Common myeloid progenitor, CD34-positive (primary cell): ENCODE data around the gene LGR4.
"Not testable (repeated sequence)": the region's sequence is repeated elsewhere in the genome, so short reads cannot be mapped to it uniquely, and the experiment has no call there.

Source experiments
- CTCF ChIA-PET: fragments of 350-600 bp; sonication (Branson Sonifier 250); formaldehyde crosslinking; loops from one replicate; lab custom pipeline; 2021; ENCODE audit warnings: antibody characterized with exemption; lab: Charles Lee
- POLR2A ChIA-PET: fragments of 350-600 bp; sonication (Branson Sonifier 250); formaldehyde crosslinking; loops from one replicate; lab custom pipeline; 2021; ENCODE audit warnings: antibody characterized with exemption; lab: Charles Lee
- DNase-seq, 3 donors: peaks; one replicate each; pipeline versions ENCODE4 v3.0.0 to v3.0.0-alpha.2; 2013
- H3K27ac ChIP-seq, 2 experiments: 1 replicate in 1 of 2; 2 replicates in 1 of 2; pipeline ENCODE4 v1.7.0; 2013; ENCODE audit warnings: inconsistent platforms in 2 of 2, low read length in 2 of 2, mild to moderate bottlenecking in 2 of 2, low read depth in 1 of 2, moderate library complexity in 1 of 2; ENCODE audit not compliant: severe bottlenecking in 2 of 2, insufficient read depth in 1 of 2, poor library complexity in 1 of 2
- H3K27me3 ChIP-seq, 5 experiments: replicated peaks in 2 of 5; 1 replicate in 3 of 5; 2 replicates in 2 of 5; pipeline versions ENCODE4 v1.6.1 to v1.7.0; 2013; ENCODE audit warnings: low read length in 4 of 5, mild to moderate bottlenecking in 2 of 5, moderate library complexity in 2 of 5, inconsistent platforms in 1 of 5; ENCODE audit not compliant: insufficient read depth in 5 of 5, control insufficient read depth in 4 of 5
- H3K36me3 ChIP-seq, 4 experiments: 1 replicate in 2 of 4; 2 replicates in 2 of 4; pipeline versions ENCODE4 v1.6.1 to v1.7.0; 2013; ENCODE audit warnings: low read length in 3 of 4, control low read depth in 1 of 4, mild to moderate bottlenecking in 1 of 4; ENCODE audit not compliant: control insufficient read depth in 4 of 4, insufficient read depth in 4 of 4
- H3K4me1 ChIP-seq, 4 experiments: 1 replicate in 3 of 4; 2 replicates in 1 of 4; pipeline versions ENCODE4 v1.6.1 to v1.7.1; 2013; ENCODE audit warnings: low read length in 3 of 4, mild to moderate bottlenecking in 3 of 4, control low read depth in 1 of 4, inconsistent platforms in 1 of 4, moderate library complexity in 1 of 4; ENCODE audit not compliant: control insufficient read depth in 4 of 4, insufficient read depth in 4 of 4; ENCODE audit errors: control extremely low read depth in 1 of 4
- H3K4me3 ChIP-seq, 7 experiments: 1 replicate in 4 of 7; 2 replicates in 3 of 7; pipeline versions ENCODE4 v1.5.1 to v1.7.0; 2013; ENCODE audit warnings: mild to moderate bottlenecking in 7 of 7, low read length in 6 of 7, moderate library complexity in 6 of 7, inconsistent platforms in 2 of 7, low read depth in 2 of 7, control low read depth in 1 of 7; ENCODE audit not compliant: insufficient read depth in 4 of 7, control insufficient read depth in 1 of 7; ENCODE audit errors: extremely low read depth in 1 of 7
- H3K9me3 ChIP-seq, 5 experiments: 1 replicate in 4 of 5; 2 replicates in 1 of 5; pipeline versions ENCODE4 v1.6.1 to v1.7.1; 2013; ENCODE audit warnings: low read length in 4 of 5, mild to moderate bottlenecking in 2 of 5, inconsistent platforms in 1 of 5, low read depth in 1 of 5, moderate library complexity in 1 of 5; ENCODE audit not compliant: control insufficient read depth in 4 of 5, insufficient read depth in 2 of 5; ENCODE audit errors: control extremely low read depth in 1 of 5
- WGBS: methylation state at CpG from one replicate; pipeline ENCODE4 v1.1.5; 2013; ENCODE audit not compliant: insufficient coverage; 5-methylcytosine and 5-hydroxymethylcytosine counted together

Gene LGR4

DNA sequence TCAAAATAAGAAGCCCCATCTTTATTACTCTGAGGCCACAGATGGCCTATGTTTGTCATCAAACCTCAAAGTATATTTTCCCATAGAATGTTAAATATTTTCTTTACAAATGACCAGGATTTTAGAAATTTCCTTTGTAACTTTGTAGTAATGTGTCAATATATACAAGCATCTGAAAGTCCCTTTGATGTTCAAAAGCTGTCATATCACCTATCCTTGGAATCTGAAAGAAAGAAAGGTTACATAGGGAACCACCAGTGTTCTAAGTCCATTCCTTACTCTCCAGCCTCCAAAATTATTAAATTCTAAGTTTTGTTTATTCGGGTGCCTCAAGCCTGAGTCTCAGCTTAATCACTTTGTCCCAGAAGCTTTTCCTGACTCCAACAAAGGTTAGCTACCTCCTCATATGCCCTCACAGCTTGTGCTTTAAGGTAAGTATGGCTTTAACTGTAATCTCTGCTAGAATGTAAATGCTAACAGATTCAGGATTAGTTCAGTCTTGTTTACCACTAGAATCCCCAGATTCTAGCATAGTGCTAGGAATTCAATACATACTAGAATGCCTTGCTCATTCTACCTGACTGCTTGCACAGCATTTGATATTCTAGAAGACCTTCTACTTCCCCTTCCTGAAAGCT, 141.8 kb downstream of the LGR4 start:
- DNase-seq, result no peak
- no peaks in the 10 kb centered on the region for H3K4me1 ChIP-seq
- ChIA-PET POLR2A (no interaction called here), CTCF (no interaction called here)
- peaks cover 0 to 2% (median 0%) of the 10 kb centered on the region in 4 experiments for H3K36me3 ChIP-seq
- WGBS, result 100% methylated on average over 1 of the region's 1 CpG
- no peak overlapping the region for H3K27ac ChIP-seq
- H3K9me3 ChIP-seq, result no peaks in the 10 kb centered on the region
- no peaks in the 10 kb centered on the region for H3K27me3 ChIP-seq
- H3K4me3 ChIP-seq, result no peak overlapping the region

DNA sequence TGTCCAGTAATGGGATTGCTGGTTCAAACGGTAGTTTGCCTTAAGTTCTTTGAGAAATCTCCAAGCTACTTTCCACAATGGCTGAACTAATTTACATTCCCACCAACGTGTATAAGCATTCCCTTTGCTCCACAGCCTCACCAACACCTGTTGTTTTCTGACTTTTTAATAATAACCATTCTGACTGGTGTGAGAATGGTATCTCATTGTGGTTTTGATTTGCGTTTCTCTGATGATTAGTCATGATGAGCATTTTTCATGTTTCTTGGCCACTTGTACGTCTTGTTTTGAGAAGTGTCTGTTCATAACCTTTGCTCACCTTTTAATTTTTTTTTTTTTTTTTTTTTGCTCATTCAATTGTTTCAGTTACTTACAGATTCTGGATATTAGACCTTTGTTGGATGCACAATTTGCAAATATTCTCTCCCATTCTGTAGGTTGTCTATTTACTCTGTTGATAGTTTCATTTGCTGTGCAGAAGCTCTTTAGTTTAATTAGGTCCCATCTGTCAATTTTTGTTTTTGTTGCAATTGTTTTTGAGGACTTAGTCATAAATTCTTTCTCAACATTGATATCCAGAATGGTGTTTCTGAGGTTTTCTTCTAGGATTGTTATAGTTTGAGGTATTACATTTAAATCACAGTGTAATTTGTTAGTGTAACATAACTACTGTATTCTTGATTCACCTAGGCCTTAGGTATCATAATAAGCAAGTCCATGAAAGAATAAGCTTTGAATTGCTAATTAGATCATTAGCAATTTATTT, 142.5 kb downstream of the LGR4 start:
- peaks cover 0 to 2% (median 0%) of the 10 kb centered on the region in 4 experiments for H3K36me3 ChIP-seq
- no peaks in the 10 kb centered on the region for H3K27me3 ChIP-seq
- WGBS, result no CpG with 5 or more reads among the region's 4 CpGs
- DNase-seq, result no peak
- no peak overlapping the region for H3K27ac ChIP-seq
- no peaks in the 10 kb centered on the region for H3K4me1 ChIP-seq
- CTCF ChIA-PET, result no interaction called here
- H3K4me3 ChIP-seq, result no peak overlapping the region
- POLR2A ChIA-PET, result no interaction called here
- no peaks in the 10 kb centered on the region for H3K9me3 ChIP-seq

DNA sequence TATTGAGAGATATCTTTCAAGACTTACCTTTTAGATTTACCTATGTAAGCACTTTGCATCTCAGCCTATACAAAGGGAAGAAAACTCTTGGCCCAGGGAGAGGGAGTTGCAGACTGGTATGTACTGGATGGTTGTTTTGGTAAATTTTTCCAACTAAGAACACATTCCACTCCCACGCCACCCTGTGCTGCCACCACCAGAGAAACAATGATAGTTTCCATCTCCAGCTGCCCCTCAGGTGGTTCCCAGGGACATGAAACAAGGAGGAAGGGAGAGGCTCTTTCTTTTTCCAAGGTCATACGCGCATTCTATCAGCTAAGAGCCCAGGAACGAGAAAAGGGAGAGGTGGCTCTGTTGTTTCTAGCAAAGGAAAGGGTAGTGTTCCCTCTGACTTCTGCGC, 144.0 kb downstream of the LGR4 start:
- ChIA-PET CTCF (no interaction called here), POLR2A (no interaction called here)
- Histone ChIP-seq H3K4me3 (no peak overlapping the region), H3K27me3 (no peaks in the 10 kb centered on the region), H3K36me3 (peaks cover 0 to 2% (median 0%) of the 10 kb centered on the region in 4 experiments), H3K27ac (no peak overlapping the region), H3K4me1 (no peaks in the 10 kb centered on the region), H3K9me3 (no peaks in the 10 kb centered on the region)
- 80% methylated on average over 1 of the region's 5 CpGs for WGBS
- no peak for DNase-seq

DNA sequence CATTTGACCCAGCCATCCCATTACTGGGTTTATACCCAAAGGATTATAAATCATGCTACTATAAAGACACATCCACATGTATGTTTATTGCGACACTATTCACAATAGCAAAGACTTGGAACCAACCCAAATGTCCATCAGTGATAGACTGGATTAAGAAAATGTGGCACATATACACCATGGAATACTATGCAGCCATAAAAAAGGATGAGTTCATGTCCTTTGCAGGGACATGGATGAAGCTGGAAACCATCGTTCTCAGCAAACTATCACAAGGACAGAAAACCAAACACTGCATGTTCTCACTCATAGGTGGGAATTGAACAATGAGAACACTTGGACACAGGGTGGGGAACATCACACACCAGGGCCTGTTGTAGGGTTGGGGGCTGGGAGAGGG, 145.5 kb downstream of the LGR4 start:
- H3K4me1 ChIP-seq, H3K27me3 ChIP-seq, H3K9me3 ChIP-seq, DNase-seq, CTCF ChIA-PET, H3K36me3 ChIP-seq, H3K27ac ChIP-seq, POLR2A ChIA-PET, H3K4me3 ChIP-seq: not testable (repeated sequence)
- WGBS, result no CpG with 5 or more reads among the region's 2 CpGs

DNA sequence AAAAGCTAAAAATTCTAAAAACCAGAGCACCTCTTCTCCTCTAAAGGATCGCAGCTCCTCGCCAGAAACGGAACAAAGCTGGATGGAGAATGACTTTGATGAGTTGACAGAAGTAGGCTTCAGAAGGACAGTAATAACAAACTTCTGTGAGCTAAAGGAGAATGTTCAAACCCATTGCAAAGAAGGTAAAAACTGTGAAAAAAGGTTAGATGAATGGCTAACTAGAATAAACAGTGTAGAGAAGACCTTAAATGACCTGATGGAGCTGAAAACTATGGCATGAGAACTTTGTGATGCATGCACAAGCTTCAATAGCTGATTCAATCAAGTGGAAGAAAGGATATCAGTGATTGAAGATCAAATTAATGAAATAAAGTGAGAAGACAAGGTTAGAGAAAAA, 150.4 kb downstream of the LGR4 start:
- DNase-seq, CTCF ChIA-PET, H3K27ac ChIP-seq, H3K27me3 ChIP-seq, H3K4me3 ChIP-seq, H3K9me3 ChIP-seq, POLR2A ChIA-PET, H3K4me1 ChIP-seq, H3K36me3 ChIP-seq: not testable (repeated sequence)
- WGBS, result 100% methylated on average over 3 of the region's 3 CpGs

DNA sequence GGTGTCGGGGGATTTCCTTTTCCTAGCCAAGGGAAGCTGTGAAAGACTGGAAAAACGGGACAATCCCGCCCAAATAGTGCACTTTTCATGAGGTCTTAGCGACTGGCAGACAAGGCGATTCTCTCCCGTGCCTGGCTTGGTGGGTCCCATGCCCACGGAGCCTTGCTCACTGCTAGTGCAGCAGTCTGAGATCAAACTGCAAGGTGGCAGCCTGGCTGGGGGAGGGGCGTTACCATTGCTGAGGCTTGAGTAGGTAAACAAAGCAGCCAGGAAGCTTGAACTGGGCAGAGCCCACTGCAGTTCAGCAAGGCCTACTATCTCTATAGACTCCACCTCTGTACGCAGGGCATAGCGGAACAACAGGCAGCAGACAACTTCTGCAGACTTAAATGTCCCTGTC, 151.2 kb downstream of the LGR4 start:
- 92% methylated on average over 10 of the region's 10 CpGs for WGBS
- H3K27ac ChIP-seq, DNase-seq, CTCF ChIA-PET, H3K4me1 ChIP-seq, POLR2A ChIA-PET, H3K27me3 ChIP-seq, H3K4me3 ChIP-seq, H3K9me3 ChIP-seq, H3K36me3 ChIP-seq: not testable (repeated sequence)

DNA sequence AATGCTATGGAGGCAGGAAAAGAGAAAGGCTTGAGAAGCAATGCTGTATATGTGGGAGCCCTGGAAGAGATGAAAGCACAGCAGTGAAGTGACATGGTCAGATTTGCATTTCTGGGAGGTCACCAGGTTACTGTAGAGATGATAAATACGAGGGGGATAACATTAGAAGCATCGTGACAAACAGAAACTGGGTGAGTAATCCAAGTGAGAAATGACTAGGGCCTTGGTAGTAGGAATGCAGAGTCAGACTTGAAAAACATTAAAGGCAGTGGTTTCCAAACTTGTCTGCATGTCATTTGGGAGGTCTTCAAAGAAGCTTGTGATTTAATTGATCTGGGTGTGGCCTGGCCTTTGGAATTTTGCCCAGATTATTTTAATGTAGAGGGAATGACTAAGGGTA, 153.5 kb downstream of the LGR4 start:
- ChIA-PET CTCF (no interaction called here), POLR2A (no interaction called here)

More for the DNA sequence above, 153.5 kb downstream of the LGR4 start:
- Histone ChIP-seq H3K27ac (no peak overlapping the region), H3K36me3 (no peaks in the 10 kb centered on the region), H3K27me3 (no peaks in the 10 kb centered on the region), H3K9me3 (no peaks in the 10 kb centered on the region), H3K4me1 (no peaks in the 10 kb centered on the region), H3K4me3 (no peak overlapping the region)
- WGBS, result 96% methylated on average over 2 of the region's 2 CpGs
- DNase-seq, result no peak
